ENCODE results near the gene AUP1.

DNA sequence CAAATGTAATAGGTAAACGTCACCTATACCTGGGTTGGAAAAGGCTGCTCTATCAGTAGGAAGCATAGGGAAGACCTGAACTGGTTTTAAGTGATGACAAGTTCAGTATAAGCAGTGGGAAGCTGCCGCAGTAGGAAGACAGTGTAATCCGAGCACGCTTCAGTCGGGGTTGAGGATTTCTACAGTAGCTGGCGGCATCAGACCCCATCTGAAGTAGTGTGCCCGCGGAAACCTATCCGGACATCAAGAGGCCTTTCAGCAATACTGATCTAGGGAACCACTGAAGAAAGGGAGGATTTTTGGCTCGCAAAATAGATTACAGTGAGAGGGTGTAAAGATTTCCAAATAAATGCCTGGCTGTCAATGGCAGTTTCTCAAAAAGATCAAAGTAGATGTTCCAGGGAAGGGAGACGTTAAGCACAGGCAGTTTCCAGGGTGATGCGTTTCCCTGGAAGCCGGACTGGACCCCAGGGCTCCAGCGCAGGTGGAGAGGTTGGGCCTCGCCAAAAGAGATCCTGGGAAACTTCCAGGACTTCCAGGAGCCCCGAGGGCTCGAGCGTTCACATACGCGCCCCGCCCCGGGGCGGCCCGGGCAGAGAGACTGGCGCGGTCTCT is 18.9 kb upstream of the AUP1 start:
- TF ChIP-seq, protein P1, sequence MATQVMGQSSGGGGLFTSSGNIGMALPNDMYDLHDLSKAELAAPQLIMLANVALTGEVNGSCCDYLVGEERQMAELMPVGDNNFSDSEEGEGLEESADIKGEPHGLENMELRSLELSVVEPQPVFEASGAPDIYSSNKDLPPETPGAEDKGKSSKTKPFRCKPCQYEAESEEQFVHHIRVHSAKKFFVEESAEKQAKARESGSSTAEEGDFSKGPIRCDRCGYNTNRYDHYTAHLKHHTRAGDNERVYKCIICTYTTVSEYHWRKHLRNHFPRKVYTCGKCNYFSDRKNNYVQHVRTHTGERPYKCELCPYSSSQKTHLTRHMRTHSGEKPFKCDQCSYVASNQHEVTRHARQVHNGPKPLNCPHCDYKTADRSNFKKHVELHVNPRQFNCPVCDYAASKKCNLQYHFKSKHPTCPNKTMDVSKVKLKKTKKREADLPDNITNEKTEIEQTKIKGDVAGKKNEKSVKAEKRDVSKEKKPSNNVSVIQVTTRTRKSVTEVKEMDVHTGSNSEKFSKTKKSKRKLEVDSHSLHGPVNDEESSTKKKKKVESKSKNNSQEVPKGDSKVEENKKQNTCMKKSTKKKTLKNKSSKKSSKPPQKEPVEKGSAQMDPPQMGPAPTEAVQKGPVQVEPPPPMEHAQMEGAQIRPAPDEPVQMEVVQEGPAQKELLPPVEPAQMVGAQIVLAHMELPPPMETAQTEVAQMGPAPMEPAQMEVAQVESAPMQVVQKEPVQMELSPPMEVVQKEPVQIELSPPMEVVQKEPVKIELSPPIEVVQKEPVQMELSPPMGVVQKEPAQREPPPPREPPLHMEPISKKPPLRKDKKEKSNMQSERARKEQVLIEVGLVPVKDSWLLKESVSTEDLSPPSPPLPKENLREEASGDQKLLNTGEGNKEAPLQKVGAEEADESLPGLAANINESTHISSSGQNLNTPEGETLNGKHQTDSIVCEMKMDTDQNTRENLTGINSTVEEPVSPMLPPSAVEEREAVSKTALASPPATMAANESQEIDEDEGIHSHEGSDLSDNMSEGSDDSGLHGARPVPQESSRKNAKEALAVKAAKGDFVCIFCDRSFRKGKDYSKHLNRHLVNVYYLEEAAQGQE (IDR thresholded peaks at IDR 0.05; ENCODE audit: insufficient read depth in 1 of 2, low read depth in 2 of 2, low read length in 2 of 2) = no peak
- TF ChIP-seq TAF1 (IDR thresholded peaks at IDR 0.05; ENCODE audit: borderline replicate concordance, insufficient read depth, low read length) = no peak
- TF ChIP-seq POLR2AphosphoS5 (IDR thresholded peaks at IDR 0.05; ENCODE audit: low read depth, low read length) = no peak
- no peak for TF ChIP-seq SIN3A (IDR thresholded peaks at IDR 0.05; ENCODE audit: borderline replicate concordance, insufficient read depth, low read length)
- no peak for TF ChIP-seq FOXP2 (optimal IDR thresholded peaks at IDR 0.05; ENCODE audit: borderline replicate concordance, extremely low read depth, extremely low read length, insufficient read depth)
